Renal cortical epithelial cell (primary cell): Measurements from ENCODE around the gene CLIP4. TPM values are rescaled to one million over a fixed set of nuclear protein-coding genes. Genes with fewer than 3 reads are reported as not detected.
"Not testable (repeated sequence)": the region's sequence is repeated elsewhere in the genome, so short reads cannot be mapped to it uniquely, and the experiment has no call there.

Source experiments
- DNase-seq: peaks from one replicate; pipeline ENCODE4 v3.0.0-alpha.2; 2011; ENCODE audit warnings: low read depth
- total RNA-seq: library from RNA; depleted of rRNA; stranded (reverse); fragments of >200 nt; gene quantifications from 2 replicates; pipeline ENCODE4 v1.2.3, GENCODE V29; 2014

Gene CLIP4
- total RNA-seq, 1 donor from 2014 or later: 63.9 TPM

DNA sequence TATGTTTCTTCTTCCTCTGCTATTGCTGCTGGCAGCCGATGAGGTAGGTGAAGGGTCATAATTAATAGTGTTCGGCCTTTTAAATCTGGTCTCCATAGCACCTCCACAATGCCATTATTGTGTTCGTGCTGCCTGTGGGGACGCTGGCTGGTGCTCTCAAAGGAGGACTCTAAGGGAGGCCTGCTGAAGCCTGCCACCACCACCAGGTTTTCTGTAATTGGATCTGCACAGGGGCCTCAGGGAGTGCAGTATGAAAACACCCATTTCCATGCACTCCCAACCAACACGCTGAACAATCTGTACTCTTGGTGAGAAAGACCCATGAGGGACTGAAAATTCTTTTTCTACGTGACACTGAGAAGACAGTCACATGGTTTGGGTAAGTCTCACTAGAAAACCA, 17.6 kb upstream of the CLIP4 start:
- no peak for DNase-seq

DNA sequence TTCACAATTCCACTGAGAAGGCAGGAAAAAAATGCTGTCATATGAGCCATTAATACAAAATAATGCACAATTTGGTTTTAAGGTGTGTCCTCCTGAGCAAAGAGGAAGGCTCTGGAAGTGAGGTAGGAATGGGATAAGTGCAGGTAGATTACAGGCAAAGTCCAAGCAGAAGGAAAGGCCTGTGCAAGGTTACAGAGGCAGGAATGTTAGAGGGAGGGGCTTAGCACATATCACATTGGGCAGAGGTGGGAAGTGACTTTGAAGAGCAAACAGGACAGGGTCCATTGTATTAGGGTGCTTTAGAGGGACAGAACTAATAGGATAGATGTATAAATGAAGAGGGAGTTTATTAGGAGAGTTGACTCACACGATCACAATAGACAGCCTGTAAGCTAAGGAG, 14.7 kb upstream of the CLIP4 start:
- no peak for DNase-seq

DNA sequence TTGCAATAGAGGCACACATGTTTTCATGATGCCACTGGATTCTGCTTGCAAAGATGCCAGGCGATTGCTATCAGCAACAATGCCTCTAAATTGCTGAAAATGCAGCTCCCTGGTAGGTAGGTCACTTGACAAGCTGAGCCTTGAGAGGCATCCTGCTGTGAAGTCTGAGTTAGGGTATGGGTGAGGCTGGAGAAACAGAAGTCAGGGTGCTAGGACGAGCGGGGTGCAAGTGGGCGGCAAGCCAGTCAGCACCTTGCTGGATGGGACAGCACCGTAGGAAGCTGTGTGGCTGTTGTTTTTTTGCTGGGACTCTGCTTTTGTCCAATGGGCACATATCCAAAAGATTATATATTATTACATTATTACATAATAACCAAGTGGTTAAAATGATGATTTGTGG, 10.5 kb upstream of the CLIP4 start:
- no peak for DNase-seq

DNA sequence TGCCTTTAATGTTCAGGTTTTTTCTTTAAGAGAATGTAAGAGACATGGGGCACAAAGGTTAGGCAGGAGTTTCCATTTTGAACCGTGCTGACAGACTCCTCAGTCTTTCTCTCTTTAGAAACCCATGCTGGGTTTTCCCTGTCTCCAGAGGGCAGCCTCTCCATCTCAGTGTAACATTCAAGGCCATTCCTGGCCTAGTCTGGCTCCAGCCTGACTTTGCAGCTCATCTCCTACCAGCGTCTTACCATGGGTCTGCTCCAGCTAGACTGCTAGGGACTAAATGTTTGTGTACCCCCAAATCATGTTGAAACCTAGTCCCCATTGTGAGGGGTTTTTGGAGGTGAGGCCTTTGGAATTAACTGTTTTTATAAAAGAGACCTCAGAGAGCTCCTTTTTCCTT, 9.8 kb upstream of the CLIP4 start:
- no peak for DNase-seq

DNA sequence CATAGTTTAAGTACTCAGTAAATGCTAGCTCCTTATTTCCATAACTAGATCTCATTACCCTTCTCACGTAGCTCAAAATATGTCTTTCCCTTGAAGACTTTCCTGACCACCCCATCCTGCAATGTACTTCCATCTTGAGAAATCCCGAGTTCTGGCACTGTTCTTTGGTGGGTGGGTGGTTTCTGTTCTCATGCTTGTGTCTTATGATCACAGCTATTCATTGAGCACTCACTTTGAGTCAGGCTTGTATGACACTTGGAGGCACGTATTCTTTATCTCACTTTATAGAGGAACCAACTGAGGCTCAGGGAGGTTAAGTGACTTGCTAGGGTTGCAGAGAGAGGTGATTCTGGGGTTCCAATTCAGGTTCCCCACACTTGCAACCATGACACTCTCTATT, 9.0 kb upstream of the CLIP4 start:
- no peak for DNase-seq

DNA sequence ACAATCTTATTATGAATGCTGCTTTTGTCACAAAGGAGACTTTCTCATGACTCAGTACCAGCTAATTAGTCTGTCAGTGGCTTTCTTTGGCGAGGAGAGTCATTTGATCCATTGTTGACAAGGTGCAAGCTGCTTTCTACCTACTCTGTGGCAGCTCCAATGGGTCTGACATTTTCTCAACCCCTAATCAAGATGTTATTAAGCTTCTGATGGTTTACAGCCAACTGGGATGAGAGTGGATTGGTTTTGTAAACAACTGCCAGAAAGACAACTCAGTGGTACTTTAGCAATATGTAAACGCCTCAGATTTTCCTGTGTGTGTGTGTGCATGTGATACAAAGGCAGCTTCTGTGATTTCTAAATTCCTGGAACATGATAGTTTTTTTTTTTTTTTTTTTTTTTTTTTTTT, 8.2 kb upstream of the CLIP4 start:
- peak; percentile 56 for DNase-seq

DNA sequence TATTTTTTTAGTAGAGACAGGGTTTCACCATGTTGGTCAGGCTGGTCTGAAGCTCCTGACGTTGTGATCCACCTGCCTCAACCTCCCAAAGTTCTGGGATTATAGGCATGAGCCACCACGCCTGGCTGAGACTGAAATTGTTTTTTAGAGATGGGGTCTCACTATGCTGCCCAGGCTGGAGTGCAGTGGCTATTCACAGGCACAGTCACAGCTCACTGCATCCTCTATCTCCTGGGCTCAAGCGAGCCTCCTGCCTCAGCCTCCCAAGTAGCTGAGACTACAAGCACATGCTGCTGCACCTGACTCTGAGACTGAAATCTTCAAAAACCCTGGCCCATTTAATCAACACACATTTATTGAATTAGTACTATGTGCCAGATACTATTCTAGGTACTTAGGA, 7.7 kb upstream of the CLIP4 start:
- DNase-seq: not testable (repeated sequence)

DNA sequence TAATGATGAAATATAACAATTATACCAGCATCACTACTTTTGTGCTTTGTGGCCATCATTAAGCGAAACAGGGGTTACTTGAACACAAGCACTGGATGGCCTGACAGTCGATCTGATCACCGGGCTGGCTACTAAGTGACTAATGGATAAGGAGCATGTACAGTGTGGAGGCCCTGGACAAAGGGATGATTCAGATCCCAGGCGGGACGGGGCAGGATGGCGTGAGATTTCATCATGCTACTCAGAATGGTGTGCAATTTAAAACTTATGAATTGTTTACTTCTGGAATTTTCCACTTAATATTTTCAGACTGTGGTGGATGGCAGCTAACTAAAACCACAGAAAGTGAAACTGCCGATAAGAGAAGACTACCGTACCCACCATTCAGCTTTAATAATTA, 7.0 kb upstream of the CLIP4 start:
- peak; percentile 88 for DNase-seq

DNA sequence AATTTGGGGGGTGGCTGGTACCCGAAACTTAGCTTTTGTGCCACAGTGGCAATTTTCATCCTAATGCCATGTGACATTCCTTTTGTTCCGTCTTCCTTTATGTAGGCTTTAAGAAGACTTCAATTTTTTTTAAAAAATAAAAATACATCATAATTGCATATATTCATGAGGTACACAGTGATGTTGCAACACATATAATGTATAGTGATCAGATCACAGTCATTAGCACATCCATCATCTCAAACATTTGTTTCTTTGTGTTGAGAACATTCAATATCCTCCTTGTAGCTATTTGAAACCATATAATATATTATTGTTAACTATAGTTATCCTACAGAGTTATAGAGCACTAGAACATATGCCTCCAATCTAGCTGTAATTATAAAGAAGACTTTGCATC, 6.0 kb upstream of the CLIP4 start:
- no peak for DNase-seq

DNA sequence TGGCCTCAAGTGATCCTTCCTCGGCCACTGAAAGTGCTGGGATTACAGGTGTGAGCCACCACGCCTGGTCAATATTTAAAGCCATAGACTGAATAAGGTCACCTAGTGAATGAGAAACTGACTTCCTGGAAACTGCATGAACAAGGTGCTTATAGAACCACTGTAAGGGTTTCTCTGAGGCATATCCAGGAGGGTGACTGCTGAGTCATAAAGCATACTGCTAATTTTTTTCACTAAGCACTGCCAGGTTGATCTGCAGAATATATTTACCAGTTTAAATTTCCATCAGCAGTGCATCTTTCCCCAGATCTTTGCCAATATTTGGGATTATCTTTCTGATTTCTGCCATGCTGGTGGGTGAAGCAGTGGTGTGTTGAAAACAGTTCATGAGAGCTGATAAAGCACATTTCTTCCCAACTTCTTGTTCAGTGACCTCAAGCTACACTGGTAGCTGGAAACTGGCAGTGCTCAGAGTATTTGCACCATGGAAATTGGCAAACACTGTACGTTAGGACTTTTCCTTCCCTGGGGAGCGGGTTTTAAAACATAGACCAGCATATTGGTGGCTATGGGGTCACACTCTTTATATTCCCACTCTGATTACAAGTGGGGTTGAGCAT, 4.2 kb upstream of the CLIP4 start:
- DNase-seq: peak; percentile 81

DNA sequence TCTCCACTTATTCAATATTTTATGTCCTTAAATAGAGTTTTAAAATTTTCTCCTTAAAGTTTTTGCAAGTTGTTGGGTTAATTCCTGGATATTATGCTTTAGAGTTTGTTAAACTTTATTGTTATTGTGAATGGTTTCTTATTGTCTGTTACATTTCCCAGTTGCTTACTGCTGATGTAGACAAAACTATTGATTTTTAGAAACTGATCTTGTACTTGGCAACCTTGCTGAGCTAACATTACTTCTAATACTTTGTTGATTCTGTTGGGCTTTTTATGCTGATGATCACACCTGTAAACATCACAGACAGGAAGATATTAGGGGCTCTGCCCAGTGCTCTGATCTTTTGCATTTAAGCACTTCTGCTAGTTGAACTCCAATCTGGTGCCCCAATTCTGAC, 2.8 kb upstream of the CLIP4 start:
- no peak for DNase-seq

DNA sequence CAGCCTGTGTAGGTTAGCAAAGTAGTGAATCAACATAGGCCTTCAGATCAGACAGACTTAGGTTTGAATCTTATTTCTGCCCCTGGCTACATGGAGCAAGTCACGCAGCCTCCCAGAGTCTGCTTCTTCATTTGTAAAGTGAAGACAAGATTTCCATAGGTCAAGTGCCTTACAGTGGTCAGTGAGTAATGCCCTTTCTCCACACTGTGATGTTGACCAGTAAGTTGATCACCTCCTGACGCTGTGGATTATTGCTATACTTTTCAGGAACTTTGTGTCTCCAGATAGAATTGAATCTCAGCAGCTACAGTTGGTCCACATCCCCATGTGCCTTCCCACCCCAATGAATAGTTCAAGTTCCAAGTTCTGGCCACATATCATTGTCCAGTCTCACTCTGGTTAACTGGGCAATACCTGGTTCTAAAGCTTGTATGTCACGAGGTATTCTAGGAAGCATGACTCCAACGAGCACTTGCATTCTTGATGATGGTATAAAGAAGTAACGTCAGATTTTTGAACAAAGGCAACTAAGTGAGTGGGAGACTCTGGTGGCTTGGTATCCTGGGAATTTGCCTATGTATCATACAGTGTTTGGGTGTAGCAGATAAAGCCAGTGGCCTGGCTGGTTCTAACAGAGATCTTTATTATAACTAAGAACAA, 2.1 kb upstream of the CLIP4 start:
- DNase-seq: peak; percentile 49

DNA sequence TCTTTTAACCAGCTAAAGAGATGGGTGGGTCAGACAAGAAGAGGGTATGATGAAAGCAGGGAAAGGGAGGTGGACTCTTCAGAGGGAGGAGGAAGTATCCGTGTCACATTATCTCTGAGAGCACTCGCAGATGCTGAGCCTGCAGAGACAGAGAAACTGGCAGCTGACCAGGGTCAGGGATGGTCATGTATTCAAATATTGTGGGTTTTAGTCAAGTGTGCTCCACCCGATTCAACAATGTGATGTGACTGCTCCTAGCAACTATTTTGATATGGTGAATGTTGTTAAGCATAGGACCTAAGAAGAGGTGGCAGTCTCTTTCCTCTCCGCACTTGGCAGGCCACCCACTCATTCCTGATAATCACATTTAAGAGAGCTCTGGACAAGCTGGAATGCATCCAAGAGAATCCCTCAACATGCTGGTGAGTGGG, 1.3 kb upstream of the CLIP4 start:
- DNase-seq: peak; percentile 73

DNA sequence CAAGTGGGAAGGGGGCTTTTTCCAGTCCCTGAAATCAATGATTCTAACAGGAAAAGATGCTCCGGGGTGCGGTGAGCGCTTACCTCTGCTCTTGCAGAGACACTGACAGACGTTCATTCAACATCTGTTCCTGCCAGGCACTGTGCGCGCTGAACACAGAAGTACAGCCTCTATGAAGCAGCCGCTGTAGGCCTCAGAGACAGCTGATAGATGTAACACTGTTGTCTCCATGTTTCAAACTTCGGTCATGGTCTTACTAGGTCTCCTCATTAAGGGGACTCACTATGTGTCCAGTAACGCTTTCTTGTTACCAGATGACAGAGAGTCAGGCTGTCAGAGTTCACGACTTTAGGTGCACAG, 649 bp upstream of the CLIP4 start:
- DNase-seq: no peak

DNA sequence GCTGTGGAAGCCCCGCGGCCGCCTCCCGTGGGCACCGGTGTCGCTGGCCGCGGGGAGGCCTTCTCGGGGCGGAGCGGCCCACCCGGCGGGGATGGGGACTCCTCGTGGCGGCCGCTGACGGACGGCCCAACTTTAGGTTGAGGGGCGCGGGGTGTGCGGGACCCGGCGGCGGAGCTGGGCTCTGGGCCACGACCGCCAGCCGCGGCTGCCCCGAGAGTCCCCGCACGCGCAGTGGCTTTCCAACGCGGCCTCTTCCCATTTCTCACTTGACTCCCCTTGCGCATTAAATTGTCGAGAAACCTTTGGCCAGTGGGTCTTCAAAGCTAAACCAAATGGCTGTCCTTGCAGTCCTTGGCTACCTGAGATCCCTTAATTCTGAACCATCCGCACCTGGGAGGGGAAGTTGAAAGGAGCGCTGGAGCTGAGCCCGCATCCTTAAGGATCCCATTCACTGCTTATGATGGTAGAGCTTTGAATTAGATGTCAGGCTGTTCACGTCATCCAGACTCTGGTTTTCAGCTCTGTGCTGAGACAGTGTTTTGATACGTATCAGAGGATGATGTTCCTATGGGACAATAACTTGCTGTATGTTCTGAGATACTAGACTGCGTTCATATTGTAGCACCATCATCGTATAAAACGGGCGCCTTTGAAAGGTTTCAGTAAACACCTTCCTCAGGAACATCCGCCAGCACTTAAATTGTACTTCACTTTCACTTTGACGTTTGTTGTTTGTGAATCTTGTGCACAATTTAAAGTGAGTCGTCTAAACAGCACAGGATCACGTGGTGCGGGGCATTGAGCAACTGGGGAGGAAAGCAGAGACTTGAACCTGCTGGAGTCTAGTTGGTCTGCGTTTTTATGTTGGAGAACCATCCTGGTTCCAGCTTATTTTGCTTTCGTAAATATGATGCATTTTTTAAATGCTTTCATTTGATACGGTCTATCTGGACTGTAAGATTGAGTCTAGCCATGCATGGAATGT, 874 bp downstream of the CLIP4 start:
- peak; percentile 89 for DNase-seq

DNA sequence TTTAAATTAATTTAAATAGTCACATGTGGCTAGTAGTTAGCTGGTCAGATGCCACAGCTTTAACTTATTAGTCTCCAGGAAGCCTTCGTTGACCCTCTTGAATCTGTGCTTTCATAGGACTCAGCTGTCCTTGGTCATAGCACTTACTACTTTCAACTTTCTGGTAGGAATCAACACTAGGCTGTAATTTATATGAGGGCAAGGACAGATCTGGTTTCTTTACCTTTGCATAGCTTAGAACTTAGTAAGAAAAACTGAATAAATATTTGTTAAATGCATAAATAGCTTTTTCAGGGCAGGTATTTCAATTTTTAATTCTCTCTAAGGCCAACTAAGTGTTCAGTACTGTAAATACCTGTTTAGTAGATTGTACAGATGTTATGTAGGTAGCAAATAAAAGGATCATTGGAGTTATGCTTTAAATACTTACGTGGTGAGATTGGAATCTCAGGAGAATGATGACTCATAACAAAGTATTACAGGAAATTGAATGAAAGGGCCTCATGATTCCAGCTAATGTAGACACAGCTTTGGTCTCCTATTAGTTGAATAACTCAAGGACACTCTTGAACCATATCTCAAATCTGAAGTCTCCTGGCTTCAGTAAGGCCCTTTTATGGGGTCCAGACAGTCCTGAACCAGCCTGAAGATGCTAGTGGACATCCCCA, 2.6 kb downstream of the CLIP4 start:
- peak; percentile 96 for DNase-seq

DNA sequence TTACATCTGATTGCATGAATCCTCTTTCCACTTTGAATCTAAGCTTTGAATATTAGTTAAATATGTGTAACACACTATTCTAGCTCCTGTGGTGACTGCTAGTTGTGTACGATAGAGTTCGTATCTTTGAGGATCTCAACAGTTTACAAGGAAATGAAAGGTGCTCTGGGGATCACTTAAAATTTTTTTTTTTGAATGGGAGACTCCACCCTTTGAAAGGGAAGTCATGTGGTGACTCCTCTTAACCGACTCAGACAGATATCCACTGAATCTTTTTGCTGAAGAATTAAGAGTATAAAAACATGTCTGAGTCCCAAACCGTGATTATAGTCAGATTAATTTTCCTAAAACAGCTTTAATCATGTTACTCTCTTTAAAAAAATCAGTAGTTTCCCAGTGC, 4.0 kb downstream of the CLIP4 start:
- no peak for DNase-seq

DNA sequence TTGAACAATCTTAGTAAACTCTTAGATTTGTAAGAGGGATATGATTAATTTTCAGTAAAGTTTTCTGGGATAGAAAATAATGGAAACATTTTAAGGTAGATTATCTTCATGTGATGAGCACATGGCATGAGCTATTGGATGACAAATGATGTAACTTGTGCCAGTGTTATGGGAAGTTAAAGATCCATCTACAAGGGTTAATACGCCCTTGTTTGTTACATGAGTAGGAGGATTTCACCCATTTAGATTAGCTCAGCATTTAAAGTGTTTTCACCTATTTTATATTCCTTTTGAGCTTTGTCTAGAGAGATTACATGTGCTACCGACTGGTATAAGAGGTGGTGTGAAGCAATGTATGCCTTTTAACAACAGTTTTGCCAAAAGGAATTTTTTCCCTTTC, 5.6 kb downstream of the CLIP4 start:
- DNase-seq: no peak

DNA sequence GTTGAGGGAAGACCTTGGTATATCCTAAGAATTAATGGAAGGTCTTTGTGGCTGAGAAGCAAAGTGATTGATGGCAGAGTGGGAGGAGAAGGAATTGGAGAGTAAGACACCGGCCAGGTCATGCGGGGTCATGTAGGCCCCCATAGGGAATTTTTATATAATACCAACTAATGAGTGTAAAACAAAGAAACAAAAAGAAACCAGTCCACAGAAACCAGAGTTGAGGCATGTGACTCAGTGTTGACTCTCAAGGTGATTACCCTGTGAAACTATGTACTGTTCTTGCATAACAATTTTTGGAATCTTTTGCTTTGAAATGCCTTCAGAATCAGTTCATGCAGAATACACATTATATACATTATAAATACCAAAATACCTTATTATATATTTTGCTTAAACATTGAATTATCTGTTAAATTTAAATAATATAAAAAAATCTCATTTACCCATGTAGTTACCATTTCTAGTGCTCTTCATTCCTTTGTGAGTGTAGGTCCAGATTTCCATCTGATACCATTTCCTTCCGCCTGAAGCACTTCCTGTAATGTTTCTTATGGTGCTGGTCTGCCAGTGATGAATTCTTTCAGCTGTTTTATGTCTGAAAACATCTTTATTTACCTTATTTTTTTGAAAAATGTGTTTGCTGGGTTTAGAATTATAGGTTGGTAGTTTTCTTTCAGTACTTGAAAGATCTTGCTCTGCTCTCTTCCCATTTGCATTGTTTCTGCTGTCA, 8.6 kb downstream of the CLIP4 start:
- DNase-seq: peak; percentile 92

DNA sequence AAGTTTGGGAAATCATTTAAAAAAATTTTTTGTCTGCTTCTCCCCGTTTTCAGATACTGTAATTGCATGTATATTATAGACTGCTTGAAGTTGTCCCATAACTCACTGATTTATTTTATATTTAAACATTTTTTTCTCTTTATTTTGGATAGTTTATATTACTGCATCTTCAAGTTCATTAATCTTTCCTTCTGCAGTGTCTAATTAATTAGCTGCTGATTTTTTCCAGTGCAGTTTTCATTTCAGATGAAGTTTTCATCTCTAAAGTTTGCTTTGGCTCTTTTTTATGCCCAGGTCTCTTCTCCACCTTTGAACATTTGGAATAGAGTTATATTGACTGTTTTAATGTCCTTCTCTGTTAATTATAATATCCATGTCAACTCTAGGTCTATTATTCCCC, 9.3 kb downstream of the CLIP4 start:
- no peak for DNase-seq

DNA sequence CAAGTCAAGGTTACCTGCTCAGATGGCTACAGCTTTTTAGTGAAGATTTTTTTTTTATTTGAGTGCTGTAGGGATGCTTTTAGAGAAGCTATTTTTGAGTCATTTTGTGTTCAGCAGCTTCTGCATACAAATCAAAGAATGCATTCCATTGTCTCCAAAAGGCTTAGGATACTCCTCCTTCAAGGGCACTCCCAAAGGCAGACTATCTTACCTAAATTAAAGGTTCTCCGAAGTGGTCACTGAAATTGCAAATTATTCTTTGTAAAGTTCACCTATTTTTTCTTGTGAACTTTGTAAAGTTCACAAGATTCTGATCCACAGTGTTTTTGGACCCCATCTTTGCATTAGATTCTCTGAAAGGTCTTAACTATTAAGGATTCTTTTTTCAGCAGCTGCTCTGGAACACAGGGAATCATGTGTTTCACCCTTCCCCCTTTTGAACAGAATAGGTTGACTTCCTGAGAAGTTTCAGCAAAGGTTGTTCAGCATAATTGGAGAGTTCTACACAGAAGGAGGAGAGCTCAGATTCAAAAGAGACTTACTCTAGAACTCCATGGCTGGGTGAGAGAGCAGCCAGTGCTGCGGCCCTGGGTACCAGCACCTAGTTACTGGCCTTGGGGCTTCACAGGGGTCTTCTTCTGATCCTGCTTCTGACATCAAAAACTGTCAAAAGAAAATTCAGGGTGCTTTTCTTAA, 14.5 kb downstream of the CLIP4 start:
- peak; percentile 60 for DNase-seq
